Fibroblast of upper back skin (primary cell): ENCODE measurements around the gene PGBD1.

Experiments
- DNase-seq: peaks from one replicate; pipeline ENCODE4 v3.0.0-alpha.2; 2013

PGBD1 gene, protein sequence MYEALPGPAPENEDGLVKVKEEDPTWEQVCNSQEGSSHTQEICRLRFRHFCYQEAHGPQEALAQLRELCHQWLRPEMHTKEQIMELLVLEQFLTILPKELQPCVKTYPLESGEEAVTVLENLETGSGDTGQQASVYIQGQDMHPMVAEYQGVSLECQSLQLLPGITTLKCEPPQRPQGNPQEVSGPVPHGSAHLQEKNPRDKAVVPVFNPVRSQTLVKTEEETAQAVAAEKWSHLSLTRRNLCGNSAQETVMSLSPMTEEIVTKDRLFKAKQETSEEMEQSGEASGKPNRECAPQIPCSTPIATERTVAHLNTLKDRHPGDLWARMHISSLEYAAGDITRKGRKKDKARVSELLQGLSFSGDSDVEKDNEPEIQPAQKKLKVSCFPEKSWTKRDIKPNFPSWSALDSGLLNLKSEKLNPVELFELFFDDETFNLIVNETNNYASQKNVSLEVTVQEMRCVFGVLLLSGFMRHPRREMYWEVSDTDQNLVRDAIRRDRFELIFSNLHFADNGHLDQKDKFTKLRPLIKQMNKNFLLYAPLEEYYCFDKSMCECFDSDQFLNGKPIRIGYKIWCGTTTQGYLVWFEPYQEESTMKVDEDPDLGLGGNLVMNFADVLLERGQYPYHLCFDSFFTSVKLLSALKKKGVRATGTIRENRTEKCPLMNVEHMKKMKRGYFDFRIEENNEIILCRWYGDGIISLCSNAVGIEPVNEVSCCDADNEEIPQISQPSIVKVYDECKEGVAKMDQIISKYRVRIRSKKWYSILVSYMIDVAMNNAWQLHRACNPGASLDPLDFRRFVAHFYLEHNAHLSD

DNA sequence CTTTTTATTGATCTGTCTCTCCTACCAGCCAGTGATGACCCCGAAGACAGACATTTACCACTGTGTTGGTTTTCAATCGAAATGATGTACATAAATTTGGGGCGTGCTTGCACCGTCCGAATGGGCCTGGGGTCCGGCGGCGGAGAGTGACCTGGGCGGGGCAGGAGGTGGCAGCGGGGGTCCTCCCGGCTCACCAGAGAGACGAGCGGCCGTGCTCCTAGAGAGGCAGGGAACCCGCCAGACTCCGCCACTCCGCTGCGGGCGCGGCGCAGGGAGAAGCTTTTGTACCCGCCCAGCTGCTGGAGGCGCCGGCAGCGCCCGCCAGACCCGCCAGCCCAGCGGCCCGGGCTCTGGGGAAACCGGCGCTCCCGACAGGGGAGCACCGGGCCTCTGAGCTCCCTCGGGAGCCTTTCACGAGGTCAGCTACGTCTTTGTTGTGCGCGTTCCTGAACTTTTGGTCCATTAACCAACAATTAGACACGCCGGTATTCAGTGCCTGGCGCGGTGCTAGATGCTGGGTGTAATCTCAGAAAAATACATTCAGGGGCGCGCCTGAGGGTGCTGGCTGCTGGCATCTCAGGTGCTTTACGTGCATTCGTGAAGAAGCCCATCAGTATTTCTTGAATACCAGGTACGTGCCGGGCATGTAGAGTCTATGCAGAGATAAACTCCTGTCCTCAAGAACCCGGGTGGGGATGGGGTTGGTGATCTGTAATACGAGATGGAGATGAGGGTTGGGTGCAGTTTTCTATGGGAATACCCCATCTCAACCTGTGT is at the start of gene PGBD1:
Gene PGBD1 (plus strand): TSS at position 285 of the 777 bp plus-strand sequence. CDS start 2,242 bp downstream, outside the sequence.
- DNase-seq = peak; percentile 72

DNA sequence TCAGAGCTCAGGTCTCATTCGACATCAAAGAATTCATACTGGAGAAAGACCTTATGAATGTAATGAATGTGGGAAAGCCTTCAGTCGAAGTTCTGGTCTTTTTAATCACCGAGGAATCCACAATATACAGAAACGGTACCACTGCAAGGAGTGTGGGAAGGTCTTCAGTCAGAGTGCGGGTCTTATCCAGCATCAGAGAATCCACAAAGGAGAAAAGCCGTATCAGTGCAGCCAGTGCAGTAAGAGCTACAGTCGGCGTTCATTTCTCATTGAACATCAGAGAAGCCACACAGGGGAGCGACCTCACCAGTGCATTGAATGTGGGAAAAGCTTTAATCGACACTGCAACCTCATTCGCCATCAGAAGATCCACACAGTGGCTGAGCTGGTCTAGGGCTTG is 48.6 kb upstream of the PGBD1 start:
- DNase-seq = no peak

DNA sequence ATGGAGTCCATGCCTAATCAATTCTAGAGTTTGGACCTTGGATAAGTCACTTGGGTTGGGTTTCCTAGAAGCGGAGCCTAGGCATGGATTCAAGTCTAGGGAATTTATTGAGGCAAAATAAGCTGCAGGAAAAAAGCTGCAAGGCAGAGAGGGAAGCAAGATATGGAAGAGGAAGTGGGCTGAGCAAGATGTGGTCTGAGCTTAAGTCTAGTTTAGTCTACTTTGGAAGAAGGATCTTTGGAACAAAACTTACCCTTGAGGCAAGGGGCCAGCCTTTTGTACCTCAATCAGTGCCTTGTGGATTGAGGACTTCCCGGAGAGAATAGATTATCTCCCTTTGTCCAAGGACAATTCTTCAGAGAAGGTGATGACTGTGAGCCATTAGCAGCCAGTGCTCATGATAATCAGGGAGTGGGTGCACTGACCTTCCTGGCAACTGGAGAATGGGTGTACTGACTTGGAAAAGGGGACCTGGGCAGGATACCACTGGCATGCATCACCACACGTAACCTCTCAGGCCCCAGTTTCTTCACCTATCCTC is 45.4 kb upstream of the PGBD1 start:
- no peak for DNase-seq

DNA sequence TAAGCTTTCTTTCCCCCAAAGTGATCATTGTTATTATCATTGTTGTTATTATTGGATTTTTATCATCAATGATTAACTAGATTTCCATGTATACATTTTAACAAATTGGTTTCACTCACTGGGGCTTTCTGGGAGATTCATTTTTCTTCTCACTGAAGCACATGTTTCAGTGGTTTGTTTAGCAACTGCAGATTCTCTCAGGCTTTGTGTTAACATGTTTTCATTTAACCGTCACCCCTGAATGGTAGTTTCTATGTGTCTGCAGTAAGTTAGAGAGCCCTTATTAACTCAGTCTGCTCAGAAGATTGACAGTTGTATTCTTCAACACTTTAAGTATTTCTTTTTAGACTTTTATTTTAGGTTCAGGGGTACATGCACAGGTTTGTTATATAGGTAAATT is 41.7 kb upstream of the PGBD1 start:
- DNase-seq = no peak

- DNase-seq = no peak
Observed at GRCh38 chr6:28240471-28240870, 40.9 kb upstream of the PGBD1 start.

DNA sequence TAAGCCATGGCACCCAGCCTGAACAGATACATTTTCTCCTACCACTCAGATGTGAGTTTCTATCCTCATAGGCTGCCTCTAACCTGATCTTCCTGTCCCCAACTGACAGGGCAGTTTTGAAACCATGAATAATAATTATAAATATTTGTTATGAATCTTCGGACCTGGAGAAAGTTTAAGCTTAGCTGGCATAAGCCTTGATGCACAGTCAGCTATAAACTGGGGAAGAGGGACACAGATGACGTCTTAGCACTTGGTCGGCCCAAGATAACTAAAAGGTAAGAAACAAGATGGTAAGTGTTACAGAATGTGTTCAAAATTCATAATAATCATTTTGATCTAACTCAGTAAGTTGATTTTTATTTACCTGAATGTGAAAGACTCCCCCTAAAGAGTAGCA is 37.4 kb upstream of the PGBD1 start:
- DNase-seq = no peak

DNA sequence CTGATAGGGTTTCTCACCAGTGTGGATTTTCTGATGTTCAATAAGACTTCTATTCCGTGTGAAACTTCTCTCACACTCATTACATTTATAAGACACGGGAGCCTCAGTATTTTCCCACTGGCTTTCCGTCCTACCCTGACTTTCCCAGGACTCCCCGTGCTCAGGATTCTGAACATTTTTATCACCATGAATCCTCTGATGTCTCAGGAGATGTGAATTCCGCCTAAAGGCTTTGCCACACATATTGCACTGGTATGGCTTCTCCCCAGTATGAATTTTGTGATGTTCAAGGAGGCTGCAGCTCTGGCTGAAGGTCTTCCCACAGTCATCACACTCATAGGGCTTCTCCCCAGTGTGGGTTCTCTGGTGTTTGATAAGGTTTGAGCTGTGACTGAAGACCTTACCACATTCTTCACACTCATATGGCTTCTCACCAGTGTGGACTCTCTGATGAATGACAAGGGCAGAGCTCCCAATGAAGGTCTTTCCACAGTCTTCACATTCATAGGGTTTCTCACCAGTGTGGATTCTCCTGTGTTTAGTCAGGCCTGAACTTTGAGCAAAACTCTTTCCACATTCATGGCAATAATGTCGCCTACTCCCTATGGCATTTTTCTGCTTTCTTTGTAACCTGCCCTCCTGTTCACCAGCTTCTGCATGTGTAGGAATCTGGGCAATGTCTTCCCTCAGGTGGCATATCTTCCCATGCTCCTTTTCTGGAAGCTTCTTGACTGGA is 36.0 kb upstream of the PGBD1 start:
- DNase-seq = no peak

DNA sequence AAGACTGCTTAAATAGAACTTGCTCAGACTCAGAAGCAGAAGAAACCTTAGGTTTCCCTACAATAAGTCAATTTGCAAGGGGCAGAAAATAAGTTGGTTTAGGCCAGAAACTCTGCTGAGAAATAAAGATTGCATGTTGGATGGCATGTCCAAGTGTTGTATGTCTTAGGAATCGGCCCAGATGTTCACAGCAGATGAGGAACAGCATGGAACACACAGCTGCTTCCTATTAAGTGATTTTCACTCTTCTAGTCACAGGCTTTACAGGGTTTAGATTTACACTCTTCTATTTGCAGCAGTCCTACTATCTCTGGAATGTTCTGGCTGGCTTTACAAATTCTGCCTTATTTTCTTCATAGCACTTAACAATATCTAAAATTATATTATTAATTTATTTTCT is 32.5 kb upstream of the PGBD1 start:
- DNase-seq = no peak

- DNase-seq = no peak
Observed at GRCh38 chr6:28250747-28251146, 30.6 kb upstream of the PGBD1 start.

- no peak for DNase-seq
Observed at GRCh38 chr6:28251661-28252008, 29.7 kb upstream of the PGBD1 start.

- peak; percentile 90 for DNase-seq
Observed at GRCh38 chr6:28252009-28252975, 29.1 kb upstream of the PGBD1 start, which contains the start of gene ZKSCAN4. Gene ZKSCAN4, minus strand, starts transcription at chr6:28252269. Its CDS starts 289 bp downstream, at chr6:28251980.

- no peak for DNase-seq
Observed at GRCh38 chr6:28254121-28254519, 27.3 kb upstream of the PGBD1 start.

GRCh38 chr6:28257042-28257441 is 24.3 kb upstream of the PGBD1 start:
- DNase-seq = no peak

DNA sequence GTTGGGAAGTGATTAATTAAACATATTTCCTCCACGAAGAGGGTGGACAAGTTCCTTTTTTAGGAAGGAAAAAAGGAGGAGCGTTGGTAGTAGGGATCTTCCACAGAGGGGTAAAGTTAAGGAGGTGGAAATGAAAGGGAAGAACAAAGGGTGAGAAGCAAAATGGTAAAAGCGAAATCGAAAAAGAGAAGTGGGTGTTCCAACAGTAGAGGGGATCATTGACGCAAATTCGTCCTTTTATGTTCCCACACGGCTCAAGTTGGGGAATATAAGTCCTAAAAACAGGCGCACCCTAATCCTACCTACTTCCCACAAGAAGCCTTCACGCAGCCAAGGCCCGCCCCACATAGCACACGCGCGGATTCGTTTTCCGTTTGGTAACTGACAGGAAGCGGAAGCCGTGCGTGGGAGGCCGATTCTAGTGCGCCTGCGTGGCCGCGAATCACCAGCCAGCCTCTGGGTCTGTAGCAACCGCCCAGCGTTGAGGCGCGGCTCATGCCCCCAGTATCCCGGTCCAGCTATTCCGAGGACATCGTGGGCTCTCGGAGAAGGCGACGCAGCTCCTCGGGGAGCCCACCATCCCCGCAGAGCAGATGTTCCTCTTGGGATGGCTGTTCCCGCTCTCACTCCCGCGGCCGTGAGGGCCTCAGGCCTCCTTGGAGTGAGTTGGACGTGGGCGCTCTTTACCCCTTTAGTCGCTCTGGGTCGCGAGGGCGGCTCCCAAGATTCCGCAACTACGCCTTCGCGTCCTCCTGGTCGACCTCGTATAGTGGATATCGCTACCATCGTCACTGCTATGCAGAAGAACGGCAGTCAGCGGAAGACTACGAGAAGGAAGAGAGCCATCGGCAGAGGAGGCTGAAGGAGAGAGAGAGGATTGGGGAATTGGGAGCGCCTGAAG is 22.2 kb upstream of the PGBD1 start, which contains the start of gene NKAPL:
Gene NKAPL (plus strand): TSS at position 421 of the 901 bp plus-strand sequence. CDS start 75 bp downstream, at position 496.
- peak; percentile 70 for DNase-seq

GRCh38 chr6:28263922-28264321 is 17.4 kb upstream of the PGBD1 start:
- DNase-seq = no peak

DNA sequence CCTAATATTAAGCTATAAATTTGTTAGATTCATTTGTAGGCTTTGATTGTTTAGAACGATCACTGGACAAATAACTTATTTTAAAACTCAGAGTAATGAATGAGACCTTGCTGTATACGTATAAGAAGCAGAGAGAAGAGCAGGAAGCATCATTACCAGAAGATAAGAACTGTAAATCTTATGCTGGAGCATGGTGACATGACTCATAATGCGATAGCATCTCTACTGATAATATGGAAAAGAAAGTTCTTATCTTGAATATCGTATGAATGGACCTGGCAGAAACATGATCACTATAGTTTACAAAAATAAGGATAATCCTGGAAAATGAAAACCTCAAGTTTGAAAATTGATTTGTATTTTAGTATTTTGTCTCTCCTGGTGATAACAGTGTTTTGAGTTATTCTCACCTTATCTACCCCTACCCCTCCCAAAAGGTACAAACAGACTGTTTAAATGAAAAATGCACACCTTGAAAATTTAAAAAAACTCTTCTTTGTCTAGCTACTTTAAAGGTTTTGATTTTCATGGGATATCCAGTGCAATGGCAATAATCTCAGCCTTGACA is 16.5 kb upstream of the PGBD1 start:
- DNase-seq = no peak

DNA sequence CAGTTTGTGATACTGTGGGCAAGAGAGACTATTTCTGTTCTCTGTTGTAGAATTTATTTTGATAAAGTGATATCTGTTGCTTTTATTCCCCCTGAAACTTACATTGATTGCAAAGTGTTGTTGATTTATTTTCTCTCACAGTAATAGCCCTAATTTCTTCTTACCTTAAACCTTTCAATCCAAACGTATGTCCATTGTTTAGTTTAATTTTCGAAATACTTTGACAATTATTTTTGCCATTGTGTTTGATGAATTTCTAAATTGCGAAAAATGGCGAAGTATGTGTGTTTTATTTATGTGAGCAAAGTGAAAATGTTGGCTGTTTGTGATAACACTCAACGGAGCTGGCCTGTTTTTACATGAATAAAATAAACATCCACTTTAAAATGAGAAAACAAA is 14.8 kb upstream of the PGBD1 start:
- no peak for DNase-seq

DNA sequence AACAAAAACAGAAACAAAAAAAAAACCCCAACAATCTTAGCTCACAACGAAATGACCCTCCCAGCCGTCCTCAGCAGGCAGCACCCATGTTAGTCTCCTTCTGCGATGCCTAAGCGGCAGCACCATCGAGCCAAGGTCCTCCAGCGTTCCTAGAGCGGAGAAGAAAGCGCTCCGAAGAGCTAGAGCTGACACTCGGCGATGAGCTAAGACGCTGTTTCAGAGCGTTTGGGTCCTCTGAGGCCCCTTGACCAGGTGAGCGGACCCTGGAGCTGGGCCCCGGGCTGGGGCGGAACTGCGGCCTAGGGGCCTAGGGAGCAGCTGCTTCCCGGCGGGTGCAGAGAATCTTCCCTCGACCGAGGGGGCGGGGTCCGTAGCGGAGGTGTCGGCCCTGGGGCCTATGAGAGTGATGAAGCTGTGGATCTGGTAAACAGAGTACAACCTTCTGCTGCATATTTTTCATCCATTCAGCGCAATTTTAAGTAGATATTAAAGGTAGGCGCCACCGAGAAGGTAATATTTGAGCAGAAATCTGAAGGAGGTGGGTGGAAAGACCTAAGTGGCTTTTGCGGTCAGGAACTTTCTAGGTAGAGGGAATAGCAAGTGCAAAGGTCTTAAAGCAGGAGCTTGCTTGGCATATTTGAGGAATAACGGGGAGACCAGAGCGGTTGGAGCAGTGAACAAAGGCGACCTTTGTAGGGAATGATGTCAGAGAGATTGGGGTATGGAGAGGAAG is 14.2 kb upstream of the PGBD1 start, which contains the start of gene ZSCAN26:
Gene ZSCAN26 (plus strand): TSS at position 182 of the 733 bp plus-strand sequence. CDS start 4,777 bp downstream, outside the sequence.
- peak; percentile 87 for DNase-seq

- DNase-seq = no peak
Observed at GRCh38 chr6:28267695-28268059, 13.7 kb upstream of the PGBD1 start.
